Panc1 (cell line): ENCODE measurements around the gene PDCD11. TPM values are rescaled to one million over a fixed set of nuclear protein-coding genes. Genes with fewer than 3 reads are reported as not detected.

Experiments used
- ATAC-seq: fragments of 200-7000 bp; cut with Tn5 transposase; 2 replicates; pipeline ENCODE4 v1.9.1; 2020; ENCODE audit warnings: mild to moderate bottlenecking, moderate library complexity
- BruUV-seq: library from RNA; stranded (reverse); fragments of 400-500 nt; replicated peaks from 2 replicates; lab custom pipeline; 2021; lab: Mats Ljungman, UMichigan
- CTCF ChIA-PET: fragments of 300-600 bp; sonication (Branson Sonifier 250); formaldehyde crosslinking; loops from one replicate; lab custom pipeline; 2022; ENCODE audit warnings: antibody characterized with exemption; lab: Charles Lee
- POLR2A ChIA-PET: fragments of 300-600 bp; sonication (Branson Sonifier 250); formaldehyde crosslinking; loops from one replicate; lab custom pipeline; 2022; ENCODE audit warnings: antibody characterized with exemption; lab: Charles Lee
- DNase-seq: peaks from one replicate; pipeline ENCODE4 v3.0.0-alpha.2; 2010; ENCODE audit warnings: low read depth, low spot score
- H3K27ac ChIP-seq: 2 replicates; pipeline ENCODE4 v1.5.1; 2011; ENCODE audit warnings: mild to moderate bottlenecking, low read length, inconsistent platforms
- H3K27me3 ChIP-seq: fragments of 200-500 bp; sonication (Bioruptor generic); 2 replicates; pipeline ENCODE4 v1.6.0; 2014; ENCODE audit warnings: low read length, inconsistent platforms; ENCODE audit not compliant: control insufficient read depth, insufficient read depth
- H3K36me3 ChIP-seq: fragments of 200-500 bp; sonication (Bioruptor generic); 2 replicates; pipeline ENCODE4 v1.5.1; 2014; ENCODE audit warnings: inconsistent platforms, mild to moderate bottlenecking, low read length, moderate library complexity; ENCODE audit not compliant: control insufficient read depth, insufficient read depth
- H3K4me1 ChIP-seq: 2 replicates; pipeline ENCODE4 v1.5.1; 2011; ENCODE audit warnings: inconsistent platforms, mild to moderate bottlenecking, low read length, moderate library complexity; ENCODE audit not compliant: control insufficient read depth, insufficient read depth
- H3K4me3 ChIP-seq, 2 experiments: 2 replicates each; pipeline ENCODE4 v1.5.1; 2011 to 2012; ENCODE audit warnings: low read depth in 2 of 2, low read length in 2 of 2, mild to moderate bottlenecking in 2 of 2, inconsistent platforms in 1 of 2, moderate library complexity in 1 of 2
- H3K9me3 ChIP-seq: fragments of 200-500 bp; sonication (Bioruptor generic); 2 replicates; pipeline ENCODE4 v1.5.1; 2014; ENCODE audit warnings: low read depth, mild to moderate bottlenecking, inconsistent platforms, low read length, moderate library complexity; ENCODE audit not compliant: control insufficient read depth, insufficient read depth
- CTCF ChIP-seq: fragments of 450-650 bp; IDR thresholded peaks from 2 replicates; pipeline ENCODE4 v1.5.1; 2017; ENCODE audit warnings: mild to moderate bottlenecking
- POLR2AphosphoS5 ChIP-seq: IDR thresholded peaks from 2 replicates; pipeline ENCODE4 v1.6.1; 2012; ENCODE audit warnings: mild to moderate bottlenecking, low read depth, low read length, moderate library complexity
- REST ChIP-seq, 2 experiments: IDR thresholded peaks; 2 replicates each; pipeline ENCODE4 v1.6.1; 2011 to 2012; ENCODE audit warnings: low read depth in 2 of 2, control low read depth in 1 of 2, low read length in 1 of 2, mild to moderate bottlenecking in 1 of 2, moderate library complexity in 1 of 2; ENCODE audit not compliant: insufficient read depth in 1 of 2
- SIN3A ChIP-seq: IDR thresholded peaks from 2 replicates; pipeline ENCODE4 v1.6.1; 2012; ENCODE audit warnings: low read depth, mild to moderate bottlenecking, low read length, moderate library complexity, borderline replicate concordance; ENCODE audit not compliant: insufficient read depth
- TCF7L2 ChIP-seq: IDR thresholded peaks from 2 replicates; pipeline ENCODE4 v1.6.1; 2011; ENCODE audit warnings: mild to moderate bottlenecking, low read depth, low read length, inconsistent platforms
- in situ Hi-C: cut with HindIII; loops from 2 replicates; pipeline ENCODE4 v1.10.0; 2016; ENCODE audit warnings: low sequenced_read_pairs, low pct_unique_long_range_greater_than_20kb
- intact Hi-C: fragments of 100-400 bp; cut with micrococcal nuclease; formaldehyde crosslinking; loops from one replicate; pipeline ENCODE4 v1.10.0; 2022; ENCODE audit not compliant: unreplicated experiment
- total RNA-seq: library from RNA; stranded (reverse); gene quantifications from one replicate; pipeline ENCODE4 v1.2.1, GENCODE V29; 2021; ENCODE audit not compliant: unreplicated experiment

The PDCD11 gene
- total RNA-seq, 1 experiment from 2014 or later, result 92.8 TPM

GRCh38 chr10:103367379-103367781 is 29.0 kb upstream of the PDCD11 start:
- Histone ChIP-seq H3K36me3 (no peaks in the 10 kb centered on the region; the same call in 1 of the 2 replicates), H3K27ac (peak overlapping the region; percentile 98), H3K4me1 (peaks cover 3% of the 10 kb centered on the region; the same call in 1 of the 2 replicates), H3K9me3 (no peaks in the 10 kb centered on the region), H3K4me3 (peak overlapping the region; percentile 70 to 73), H3K27me3 (no peaks in the 10 kb centered on the region)
- CTCF ChIA-PET, result interaction anchor here (0.7 kb wide), 3 partner anchors 26 to 456 kb away, joined by 4 to 5 read pairs (median 4); no protein-coding TSS in a partner anchor
- intact Hi-C loops, result no loop called here
- DNase-seq (no peak), ATAC-seq (no peak; the same call in 1 of the 2 replicates)
- TF ChIP-seq SIN3A, result no peak
- TF ChIP-seq CTCF, result no peak
- no peak for TF ChIP-seq TCF7L2
- no peak for TF ChIP-seq REST (IDR thresholded peaks at IDR 0.05; ENCODE audit: insufficient read depth in 1 of 2, low read depth in 2 of 2, low read length in 1 of 2)
- TF ChIP-seq POLR2AphosphoS5, result no peak
- POLR2A ChIA-PET, result interaction anchor here (0.6 to 0.7 kb wide), 4 partner anchors 33 to 508 kb away, joined by 3 to 7 read pairs (median 5); no protein-coding TSS in a partner anchor
- BruUV-seq, result TSS peak; percentile 100
- in situ Hi-C loops, result no loop called here

- no TSS peak for BruUV-seq
- peak; percentile 83 for ATAC-seq
- H3K27me3 ChIP-seq, result no peaks in the 10 kb centered on the region
- H3K36me3 ChIP-seq, result no peaks in the 10 kb centered on the region; the same call in 1 of the 2 replicates
- no peaks in the 10 kb centered on the region for H3K9me3 ChIP-seq
- peak; percentile 92 for DNase-seq
- ChIA-PET CTCF (interaction anchor here (0.6 to 0.7 kb wide), 4 partner anchors 25 to 961 kb away, joined by 3 to 5 read pairs (median 4); no protein-coding TSS in a partner anchor), POLR2A (interaction anchor here (0.7 to 0.9 kb wide), 2 partner anchors 34 to 57 kb away, joined by 3 to 4 read pairs; no protein-coding TSS in a partner anchor)
- H3K27ac ChIP-seq, result peak within 1 kb of the TSS; percentile 98
- TF ChIP-seq CTCF, result no peak
- TF ChIP-seq SIN3A, result peak; percentile 86; the same call in 1 of the 2 replicates
- TF ChIP-seq POLR2AphosphoS5, result peak; percentile 99
- peak; percentile 20; the same call in 1 of the 2 replicates for TF ChIP-seq TCF7L2
- peak; percentile 52 to 75; a peak in 3 of 4 replicates for TF ChIP-seq REST (IDR thresholded peaks at IDR 0.05; ENCODE audit: insufficient read depth in 1 of 2, low read depth in 2 of 2, low read length in 1 of 2)
- H3K4me1 ChIP-seq, result peaks cover 3% of the 10 kb centered on the region; the same call in 1 of the 2 replicates
- in situ Hi-C loops (no loop called here), intact Hi-C loops (no loop called here)
- H3K4me3 ChIP-seq, result peak within 1 kb of the TSS; percentile 70 to 73
Observed at GRCh38 chr10:103367782-103368518, 28.5 kb upstream of the PDCD11 start, which contains the start of gene TAF5. Gene TAF5, plus strand, starts transcription at chr10:103367976. Its CDS starts 14 bp downstream, at chr10:103367990.
